Subcutaneous abdominal adipose tissue (tissue), 5 donors: ENCODE measurements around the gene RAB5IF.
A peak's percentile ranks its signal among the peaks of the same experiment; 100 is the strongest.
"Not testable (repeated sequence)": the region's sequence is repeated elsewhere in the genome, so short reads cannot be mapped to it uniquely, and the experiment has no call there.

ENCODE experiments used
- H3K27ac ChIP-seq: one replicate; pipeline ENCODE4 v1.7.0; 2013; ENCODE audit warnings: low read depth, mild to moderate bottlenecking, inconsistent platforms, low read length, moderate library complexity
- H3K27me3 ChIP-seq, 5 donors: one replicate each; pipeline ENCODE4 v1.7.0; 2013; ENCODE audit warnings: low read length in 5 of 5, inconsistent platforms in 1 of 5; ENCODE audit not compliant: control insufficient read depth in 5 of 5, insufficient read depth in 4 of 5
- H3K36me3 ChIP-seq, 5 donors: one replicate each; pipeline ENCODE4 v1.7.0; 2013; ENCODE audit warnings: low read length in 5 of 5; ENCODE audit not compliant: control insufficient read depth in 5 of 5, insufficient read depth in 5 of 5
- H3K4me1 ChIP-seq, 5 donors: one replicate each; pipeline ENCODE4 v1.7.0; 2013; ENCODE audit warnings: low read length in 5 of 5, mild to moderate bottlenecking in 3 of 5, moderate library complexity in 1 of 5; ENCODE audit not compliant: control insufficient read depth in 5 of 5, insufficient read depth in 5 of 5
- H3K4me3 ChIP-seq, 5 donors: one replicate each; pipeline ENCODE4 v1.7.0; 2013; ENCODE audit warnings: low read length in 5 of 5, low read depth in 1 of 5
- H3K9ac ChIP-seq, 5 donors: one replicate each; pipeline ENCODE4 v1.7.0; 2013; ENCODE audit warnings: low read length in 5 of 5, mild to moderate bottlenecking in 4 of 5, moderate library complexity in 3 of 5
- H3K9me3 ChIP-seq, 5 donors: one replicate each; pipeline ENCODE4 v1.7.0; 2013; ENCODE audit warnings: low read length in 5 of 5; ENCODE audit not compliant: control insufficient read depth in 5 of 5
- donor health status: healthy.
- donor health status: healthy.
- donor health status: healthy.
- donor health status: healthy.
- donor health status: healthy.

The RAB5IF gene

DNA sequence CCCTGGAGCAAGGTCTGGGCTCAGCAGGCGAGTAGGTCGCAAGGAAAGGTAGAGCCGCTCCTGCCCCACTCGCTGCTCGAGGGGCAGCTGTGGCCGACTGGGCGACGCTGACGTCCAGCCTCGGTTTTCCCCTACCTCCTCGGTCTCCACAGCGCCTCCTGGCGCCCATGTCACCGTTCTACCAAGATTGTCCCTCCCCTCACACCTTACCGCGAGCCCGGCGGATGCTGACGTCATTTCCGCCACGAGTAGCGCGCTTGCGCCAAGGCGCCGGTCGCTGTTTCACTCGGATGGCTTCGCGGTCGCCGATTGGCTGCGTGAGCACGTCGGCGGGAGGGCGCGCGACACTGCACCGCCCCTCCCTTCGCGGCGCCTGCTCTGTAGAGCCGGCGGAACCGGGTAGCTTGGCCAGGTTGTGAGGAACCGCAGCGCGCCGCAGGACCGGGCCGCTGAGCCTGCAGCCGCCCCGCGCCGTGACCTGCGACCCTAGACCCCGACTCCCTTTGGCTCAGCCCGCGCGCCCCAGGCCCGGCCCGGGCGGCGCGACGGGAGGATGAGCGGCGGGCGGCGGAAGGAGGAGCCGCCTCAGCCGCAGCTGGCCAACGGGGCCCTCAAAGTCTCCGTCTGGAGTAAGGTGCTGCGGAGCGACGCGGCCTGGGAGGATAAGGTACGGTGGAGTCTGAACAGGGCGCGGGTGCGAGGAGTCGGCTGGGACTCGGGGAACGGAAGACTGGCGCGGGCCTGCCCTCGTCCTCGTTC is at the start of gene RAB5IF:
Gene RAB5IF, plus strand, starts transcription at position 381 of the 759 bp plus-strand sequence. Its CDS starts 173 bp downstream, at position 554.
- Histone ChIP-seq H3K4me3 (peak within 1 kb of the TSS; percentile 77 to 98 (median 96)), H3K36me3 (peaks cover under 1 to 28% (median 25%) of the 10 kb centered on the region in 5 donors), H3K4me1 (peaks cover 4 to 30% (median 28%) of the 10 kb centered on the region in 5 donors), H3K9ac (peak within 1 kb of the TSS; percentile 87 to 99 (median 92)), H3K27ac (peak within 1 kb of the TSS; percentile 92), H3K27me3 (no peaks in the 10 kb centered on the region), H3K9me3 (no peaks in the 10 kb centered on the region)

GRCh38 chr20:36562724-36563123 is 42.9 kb upstream of the RAB5IF start:
- Histone ChIP-seq H3K9me3 (peaks cover 0 to 8% (median 5%) of the 10 kb centered on the region in 5 donors), H3K4me1 (no peaks in the 10 kb centered on the region), H3K27ac (no peak overlapping the region), H3K36me3 (no peaks in the 10 kb centered on the region), H3K4me3 (no peak overlapping the region), H3K9ac (no peak overlapping the region), H3K27me3 (no peaks in the 10 kb centered on the region)

- Histone ChIP-seq H3K27ac (no peak overlapping the region), H3K36me3 (no peaks in the 10 kb centered on the region), H3K4me3 (no peak overlapping the region), H3K9ac (no peak overlapping the region), H3K9me3 (peaks cover 0 to 8% (median 5%) of the 10 kb centered on the region in 5 donors), H3K27me3 (no peaks in the 10 kb centered on the region), H3K4me1 (no peaks in the 10 kb centered on the region)
Measured at GRCh38 chr20:36563374-36563773, 42.2 kb upstream of the RAB5IF start.

DNA sequence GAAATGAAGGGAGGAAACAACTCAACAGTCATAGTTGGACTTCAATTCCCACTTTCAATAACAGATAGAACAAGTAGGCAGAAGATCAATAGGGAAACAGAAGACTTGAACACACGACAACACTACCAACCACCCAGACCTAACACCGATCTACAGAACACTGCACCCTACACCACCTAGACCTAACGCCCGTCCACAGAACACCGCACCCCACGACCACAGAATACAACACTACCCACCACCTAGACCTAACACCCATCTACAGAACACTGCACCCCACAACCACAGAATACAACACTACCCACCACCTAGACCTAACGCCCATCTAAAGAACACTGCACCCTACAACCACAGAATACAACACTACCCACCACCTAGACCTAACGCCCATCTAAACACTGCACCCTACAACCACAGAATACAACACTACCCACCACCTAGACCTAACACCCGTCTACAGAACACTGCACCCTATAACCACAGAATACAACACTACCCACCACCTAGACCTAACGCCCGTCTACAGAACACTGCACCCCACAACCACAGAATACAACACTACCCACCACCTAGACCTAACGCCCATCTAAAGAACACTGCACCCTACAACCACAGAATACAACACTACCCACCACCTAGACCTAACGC is 41.4 kb upstream of the RAB5IF start:
- not testable (repeated sequence) for H3K9me3 ChIP-seq, H3K9ac ChIP-seq, H3K27me3 ChIP-seq, H3K27ac ChIP-seq, H3K36me3 ChIP-seq, H3K4me3 ChIP-seq, H3K4me1 ChIP-seq

- H3K4me1 ChIP-seq, H3K4me3 ChIP-seq, H3K36me3 ChIP-seq, H3K9ac ChIP-seq, H3K27ac ChIP-seq, H3K9me3 ChIP-seq, H3K27me3 ChIP-seq: not testable (repeated sequence)
Measured at GRCh38 chr20:36564726-36565121, 40.9 kb upstream of the RAB5IF start.

DNA sequence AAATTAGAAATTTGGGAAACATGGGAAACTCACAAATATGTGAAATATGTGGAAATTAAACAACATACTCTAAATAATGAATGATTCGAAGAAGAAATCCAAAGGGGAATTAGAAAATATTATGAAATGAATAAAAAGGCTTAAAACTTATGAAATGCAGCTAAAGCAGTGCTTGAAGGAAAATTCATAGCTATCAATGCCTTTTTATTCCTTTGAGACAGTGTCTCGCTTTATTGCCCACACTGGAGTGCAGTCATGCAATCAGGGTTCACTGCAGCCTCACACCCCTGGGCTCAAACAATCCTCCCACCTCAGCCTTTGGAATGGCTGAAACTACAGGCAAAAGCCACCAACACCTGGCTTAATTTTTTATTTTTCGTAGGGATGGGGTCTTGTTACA is 40.1 kb upstream of the RAB5IF start:
- Histone ChIP-seq H3K4me1 (no peaks in the 10 kb centered on the region), H3K4me3 (no peak overlapping the region), H3K27me3 (no peaks in the 10 kb centered on the region), H3K9ac (no peak overlapping the region), H3K36me3 (no peaks in the 10 kb centered on the region), H3K9me3 (peaks cover 0 to 8% (median 5%) of the 10 kb centered on the region in 5 donors), H3K27ac (no peak overlapping the region)

- H3K9ac ChIP-seq, result no peak overlapping the region
- H3K4me1 ChIP-seq, result peaks cover 0 to 16% (median 13%) of the 10 kb centered on the region in 5 donors
- peaks cover 0 to 8% (median 5%) of the 10 kb centered on the region in 5 donors for H3K9me3 ChIP-seq
- no peak overlapping the region for H3K27ac ChIP-seq
- H3K36me3 ChIP-seq, result no peaks in the 10 kb centered on the region
- no peaks in the 10 kb centered on the region for H3K27me3 ChIP-seq
- H3K4me3 ChIP-seq, result no peak overlapping the region
Measured at GRCh38 chr20:36569847-36570429, 35.6 kb upstream of the RAB5IF start.

GRCh38 chr20:36571564-36572504 is 33.7 kb upstream of the RAB5IF start:
- no peaks in the 10 kb centered on the region for H3K36me3 ChIP-seq
- H3K9me3 ChIP-seq, result no peaks in the 10 kb centered on the region
- peak overlapping the region; percentile 91 for H3K27ac ChIP-seq
- H3K4me1 ChIP-seq, result peaks cover 2 to 27% (median 24%) of the 10 kb centered on the region in 5 donors
- H3K27me3 ChIP-seq, result no peaks in the 10 kb centered on the region
- H3K9ac ChIP-seq, result peak overlapping the region in 2 of 5 donors; percentile 72 to 84
- peak overlapping the region in 2 of 5 donors; percentile 65 to 71 for H3K4me3 ChIP-seq

GRCh38 chr20:36572701-36573102 is 32.9 kb upstream of the RAB5IF start:
- peak overlapping the region in 4 of 5 donors; percentile 34 to 84 (median 77) for H3K9ac ChIP-seq
- H3K36me3 ChIP-seq, result no peaks in the 10 kb centered on the region
- peak overlapping the region; percentile 53 to 78 (median 65) for H3K4me3 ChIP-seq
- H3K27ac ChIP-seq, result peak overlapping the region; percentile 91
- no peaks in the 10 kb centered on the region for H3K27me3 ChIP-seq
- peaks cover 2 to 27% (median 24%) of the 10 kb centered on the region in 5 donors for H3K4me1 ChIP-seq
- no peaks in the 10 kb centered on the region for H3K9me3 ChIP-seq
